GM21723 (cell line): ENCODE data around the gene CDK5.
"Not testable (repeated sequence)": the region's sequence is repeated elsewhere in the genome, so short reads cannot be mapped to it uniquely, and the experiment has no call there.

Source experiments
- ATAC-seq: cut with Tn5 transposase; IDR thresholded peaks from one replicate; pipeline ENCODE4 v1.9.1; 2021; ENCODE audit warnings: mild to moderate bottlenecking, moderate library complexity; ENCODE audit not compliant: unreplicated experiment

The CDK5 gene

DNA sequence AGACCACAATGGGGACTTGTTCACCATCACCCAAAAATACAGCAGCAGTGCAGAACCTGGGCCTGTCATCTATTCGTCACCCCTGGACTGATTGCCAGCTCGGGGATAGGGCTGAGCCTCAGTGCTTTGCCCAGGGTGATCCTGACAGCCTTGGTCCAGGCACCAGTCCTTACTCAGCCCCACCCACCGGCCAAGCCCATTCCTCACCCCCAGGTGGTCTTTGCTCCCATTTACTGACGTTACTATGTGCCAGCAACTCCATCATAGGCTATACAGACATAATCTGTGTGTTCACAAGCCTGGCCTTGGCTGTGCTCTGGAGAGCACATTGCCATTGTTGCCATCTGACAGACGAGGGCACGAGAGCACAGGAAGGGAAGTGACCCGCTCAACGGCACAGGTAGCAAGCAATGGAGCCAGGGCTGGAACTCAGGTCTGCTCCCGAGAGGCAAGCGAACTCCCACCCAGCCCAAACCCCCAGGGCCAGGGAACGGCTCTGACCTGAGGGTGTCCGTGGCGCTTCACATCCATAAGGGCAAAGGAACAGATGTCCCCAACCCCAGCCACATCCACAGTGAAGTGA, 40.2 kb downstream of the CDK5 start:
- no peak for ATAC-seq

- ATAC-seq, result no peak
These were observed 40.8 kb downstream of the CDK5 start for GRCh38 chr7:151016942-151017341.

- no peak for ATAC-seq
These were observed 41.2 kb downstream of the CDK5 start for GRCh38 chr7:151016505-151016904.

DNA sequence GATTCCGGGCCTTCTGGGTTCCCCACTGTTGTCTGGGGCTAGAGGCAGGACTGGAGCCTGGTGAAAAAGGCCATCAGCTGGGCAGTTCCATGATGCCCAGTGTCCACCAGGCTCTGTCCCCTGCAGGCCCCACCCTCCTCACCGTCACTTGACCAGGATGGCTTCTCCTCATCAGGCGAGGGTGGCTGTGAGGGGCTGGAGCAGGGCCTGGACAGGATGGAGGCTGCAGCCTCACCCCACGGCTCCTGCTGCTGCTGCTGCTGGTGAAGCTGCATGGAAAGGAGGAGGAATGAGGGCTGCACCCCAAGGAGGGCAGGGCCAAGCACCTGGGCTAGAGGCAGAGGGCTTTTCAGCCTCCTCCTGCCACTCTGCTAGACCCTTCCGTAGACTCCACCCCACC, 41.7 kb downstream of the CDK5 start:
- no peak for ATAC-seq

DNA sequence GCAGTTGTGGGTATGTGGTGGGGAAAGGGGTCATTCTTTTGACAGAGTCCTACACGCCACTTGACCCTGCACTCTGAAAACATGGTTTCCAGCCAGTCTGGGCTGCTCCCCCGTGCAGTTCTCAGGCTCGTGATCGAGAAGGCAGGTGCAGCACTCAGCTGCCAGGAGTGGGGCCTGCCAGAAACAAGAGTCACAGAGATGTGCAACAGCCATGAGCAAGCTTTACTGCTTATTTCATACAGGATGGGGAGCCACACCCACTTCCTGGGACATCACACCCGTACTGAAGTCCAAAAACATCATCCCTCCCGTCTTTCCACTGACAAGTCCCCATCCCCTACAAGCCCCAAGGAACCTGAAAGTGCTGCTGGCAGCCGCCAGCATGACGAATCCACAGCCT, 42.7 kb downstream of the CDK5 start:
- ATAC-seq, result no peak

DNA sequence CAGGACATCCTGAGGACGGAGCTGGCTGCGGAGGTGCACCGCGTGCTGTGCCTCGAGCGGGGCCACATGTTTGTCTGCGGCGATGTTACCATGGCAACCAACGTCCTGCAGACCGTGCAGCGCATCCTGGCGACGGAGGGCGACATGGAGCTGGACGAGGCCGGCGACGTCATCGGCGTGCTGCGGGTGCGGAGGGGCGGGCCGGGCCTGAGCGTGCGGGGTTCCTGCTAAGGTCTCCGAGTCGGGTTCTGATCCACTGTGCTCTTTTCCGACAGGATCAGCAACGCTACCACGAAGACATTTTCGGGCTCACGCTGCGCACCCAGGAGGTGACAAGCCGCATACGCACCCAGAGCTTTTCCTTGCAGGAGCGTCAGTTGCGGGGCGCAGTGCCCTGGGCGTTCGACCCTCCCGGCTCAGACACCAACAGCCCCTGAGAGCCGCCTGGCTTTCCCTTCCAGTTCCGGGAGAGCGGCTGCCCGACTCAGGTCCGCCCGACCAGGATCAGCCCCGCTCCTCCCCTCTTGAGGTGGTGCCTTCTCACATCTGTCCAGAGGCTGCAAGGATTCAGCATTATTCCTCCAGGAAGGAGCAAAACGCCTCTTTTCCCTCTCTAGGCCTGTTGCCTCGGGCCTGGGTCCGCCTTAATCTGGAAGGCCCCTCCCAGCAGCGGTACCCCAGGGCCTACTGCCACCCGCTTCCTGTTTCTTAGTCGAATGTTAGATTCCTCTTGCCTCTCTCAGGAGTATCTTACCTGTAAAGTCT, 43.8 kb downstream of the CDK5 start:
- peak; percentile 49 for ATAC-seq

DNA sequence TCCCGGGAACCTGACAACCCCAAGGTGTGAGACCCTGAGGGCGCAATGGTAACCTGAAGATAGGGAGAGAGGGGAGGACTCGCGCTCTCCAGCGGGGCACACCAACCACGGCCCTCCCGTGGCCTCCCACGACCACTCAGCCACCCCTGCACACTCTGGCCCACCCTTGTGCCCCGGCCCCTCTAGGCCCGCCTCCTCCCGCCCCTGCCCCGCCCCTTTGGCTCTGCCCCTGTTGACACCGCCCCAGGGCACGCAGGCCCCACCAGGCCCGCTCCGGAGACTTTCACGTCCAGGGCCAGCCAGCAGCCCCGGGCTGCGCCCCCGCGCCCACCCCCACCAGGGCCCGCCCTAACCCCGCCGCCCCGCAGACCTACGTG, 44.4 kb downstream of the CDK5 start:
- no peak for ATAC-seq

DNA sequence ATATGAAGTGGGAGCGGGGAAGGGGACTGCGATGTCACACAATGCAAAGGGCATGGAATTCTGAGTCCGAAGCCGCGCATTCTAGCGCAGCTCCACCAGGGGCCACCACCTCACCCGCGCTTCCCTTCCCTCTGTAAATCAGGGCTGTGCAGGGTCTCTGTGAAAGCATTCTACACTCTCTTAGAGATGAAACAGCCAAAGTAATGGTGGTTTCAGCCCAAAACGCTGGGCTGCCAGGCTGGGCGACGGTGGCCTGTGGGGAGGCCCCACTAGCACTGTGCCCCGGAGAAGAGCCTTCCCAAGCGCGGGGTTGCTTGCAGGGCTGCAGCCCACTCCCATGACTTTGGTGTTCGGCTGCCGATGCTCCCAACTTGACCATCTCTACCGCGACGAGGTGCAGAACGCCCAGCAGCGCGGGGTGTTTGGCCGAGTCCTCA, 44.8 kb downstream of the CDK5 start:
- ATAC-seq, result no peak

DNA sequence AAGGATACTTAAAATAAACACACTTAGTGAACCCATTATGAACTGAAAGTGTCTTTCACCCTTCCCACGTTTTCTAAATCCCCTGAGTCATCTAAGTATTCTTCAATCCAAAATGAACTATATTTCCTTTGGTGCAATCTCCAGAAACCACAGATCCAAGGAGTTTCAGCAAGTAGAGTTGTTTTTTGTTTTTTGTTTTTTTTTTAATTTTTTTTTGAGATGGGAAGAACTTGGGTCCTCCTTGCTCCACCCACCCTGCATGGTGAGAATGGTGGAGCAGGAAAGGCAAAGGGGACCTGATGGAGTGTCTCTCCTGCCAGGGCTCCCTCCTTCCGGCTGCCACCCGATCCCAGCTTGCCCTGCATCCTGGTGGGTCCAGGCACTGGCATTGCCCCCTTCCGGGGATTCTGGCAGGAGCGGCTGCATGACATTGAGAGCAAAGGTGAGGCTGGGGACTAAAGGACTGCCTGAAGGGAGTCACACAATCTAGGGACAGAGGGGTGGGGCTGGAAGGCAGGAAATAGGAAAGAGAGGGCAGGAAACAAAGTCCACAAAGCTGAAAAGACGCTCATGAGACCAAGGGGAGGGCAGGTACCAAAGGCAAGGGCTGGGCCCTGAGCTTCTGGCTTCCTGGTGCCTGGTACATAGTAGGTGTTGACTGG, 45.5 kb downstream of the CDK5 start:
- ATAC-seq, result no peak

DNA sequence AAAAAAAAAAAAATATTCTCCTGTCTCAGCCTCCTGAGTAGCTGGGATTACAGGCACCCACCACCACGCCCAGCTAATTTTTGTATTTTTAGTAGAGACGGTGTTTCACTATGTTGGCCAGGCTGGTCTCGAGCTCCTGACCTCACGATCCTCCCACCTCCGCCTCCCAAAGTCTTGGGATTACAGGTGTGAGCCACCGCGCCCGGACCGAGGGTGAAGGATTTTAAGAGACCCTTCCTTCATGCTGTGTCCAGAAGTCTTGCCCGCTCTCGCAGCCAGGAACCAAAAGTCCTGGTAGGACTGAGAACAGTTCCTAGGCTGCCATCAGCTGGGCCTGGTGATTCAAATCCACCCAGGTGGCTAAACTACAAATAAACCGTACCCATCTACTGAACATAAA, 46.1 kb downstream of the CDK5 start:
- not testable (repeated sequence) for ATAC-seq

GRCh38 chr7:151011097-151011409, 46.6 kb downstream of the CDK5 start:
- ATAC-seq, result no peak

GRCh38 chr7:151010307-151011096, 47.2 kb downstream of the CDK5 start:
- no peak for ATAC-seq

GRCh38 chr7:151010037-151010306, 47.7 kb downstream of the CDK5 start:
- no peak for ATAC-seq

GRCh38 chr7:151009327-151010036, 48.2 kb downstream of the CDK5 start:
- no peak for ATAC-seq

DNA sequence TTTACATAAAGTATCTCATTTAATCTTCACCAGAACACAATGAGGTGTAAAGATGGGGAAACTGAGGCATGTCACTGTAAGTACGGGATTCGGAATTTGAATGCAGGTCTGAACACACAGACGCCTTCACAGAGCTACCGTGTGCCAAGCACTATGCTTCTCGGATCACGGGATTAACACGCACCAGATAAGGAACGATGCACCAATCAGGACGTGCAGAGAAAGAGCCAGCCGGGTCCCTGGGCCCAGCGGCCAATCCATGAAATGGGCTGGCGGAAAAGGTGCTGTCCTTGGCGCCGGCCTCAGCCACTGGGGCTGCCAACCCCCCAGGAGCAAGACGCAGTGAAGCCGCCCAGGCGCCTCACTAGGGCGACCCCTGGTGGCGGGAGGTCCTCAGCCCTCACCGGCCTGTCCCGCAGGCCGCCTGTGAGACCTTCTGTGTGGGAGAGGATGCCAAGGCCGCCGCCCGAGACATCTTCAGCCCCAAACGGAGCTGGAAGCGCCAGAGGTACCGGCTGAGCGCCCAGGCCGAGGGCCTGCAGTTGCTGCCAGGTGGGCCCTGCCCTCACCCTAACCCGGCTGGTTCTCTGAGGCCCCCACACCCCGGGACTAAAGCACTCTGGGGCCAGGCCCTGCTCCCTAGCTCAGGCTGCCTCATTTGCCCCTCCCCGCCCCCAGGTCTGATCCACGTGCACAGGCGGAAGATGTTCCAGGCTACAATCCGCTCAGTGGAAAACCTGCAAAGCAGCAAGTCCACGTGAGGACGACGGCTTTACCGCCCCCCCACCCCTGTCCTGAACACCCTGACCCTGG, 49.0 kb downstream of the CDK5 start:
- ATAC-seq, result peak; percentile 91

GRCh38 chr7:151008143-151008510, 49.6 kb downstream of the CDK5 start:
- ATAC-seq, result no peak

- no peak for ATAC-seq
These were observed 50.2 kb downstream of the CDK5 start for GRCh38 chr7:151007469-151007898.

DNA sequence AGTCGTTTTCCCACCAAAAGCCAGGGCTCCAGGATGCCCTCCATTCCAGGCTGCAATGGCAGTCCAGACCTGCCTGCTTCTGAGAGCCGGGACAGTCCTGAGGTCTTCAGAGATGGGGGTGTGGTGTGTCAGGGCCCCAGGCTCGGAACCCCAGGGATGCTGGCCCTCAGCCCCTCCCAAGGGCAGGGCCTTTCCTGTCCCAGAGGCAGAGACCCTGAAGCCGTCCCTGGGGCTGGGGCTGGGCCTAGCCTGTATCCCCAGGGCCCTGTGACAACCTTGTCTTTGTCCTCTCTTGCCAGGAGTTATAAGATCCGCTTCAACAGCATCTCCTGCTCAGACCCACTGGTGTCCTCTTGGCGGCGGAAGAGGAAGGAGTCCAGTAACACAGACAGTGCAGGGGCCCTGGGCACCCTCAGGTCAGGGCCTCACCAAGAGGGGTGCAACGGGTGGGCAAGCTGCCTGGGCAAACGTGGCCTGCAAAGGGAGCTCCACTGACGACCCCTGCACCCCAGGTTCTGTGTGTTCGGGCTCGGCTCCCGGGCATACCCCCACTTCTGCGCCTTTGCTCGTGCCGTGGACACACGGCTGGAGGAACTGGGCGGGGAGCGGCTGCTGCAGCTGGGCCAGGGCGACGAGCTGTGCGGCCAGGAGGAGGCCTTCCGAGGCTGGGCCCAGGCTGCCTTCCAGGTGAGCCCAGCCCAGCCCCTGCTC, 51.0 kb downstream of the CDK5 start:
- ATAC-seq, result no peak

DNA sequence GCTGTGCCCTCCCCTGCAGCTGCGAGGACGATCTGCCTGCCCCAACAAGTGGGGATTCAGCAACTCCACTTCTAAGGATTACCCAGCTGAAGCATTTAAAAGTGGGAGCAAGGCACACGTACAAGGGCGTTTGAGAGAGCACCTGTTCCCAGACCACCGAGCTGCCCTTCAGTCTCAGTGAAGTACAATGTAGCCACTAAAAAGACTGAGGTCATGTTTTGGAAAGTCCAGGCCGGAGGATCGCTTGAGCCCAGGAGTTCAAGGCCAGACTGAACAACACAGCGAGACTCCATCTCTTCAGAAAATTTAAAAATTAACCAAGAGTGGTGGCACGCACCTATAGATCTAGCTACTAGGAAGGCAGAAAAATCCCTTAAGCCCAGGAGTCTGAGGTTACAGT, 52.1 kb downstream of the CDK5 start:
- ATAC-seq, result no peak
